NB4 (cell line): Measurements from ENCODE around the gene DCTD.

Experiments used
- DNase-seq: peaks from one replicate; pipeline ENCODE4 v3.0.0; 2010; ENCODE audit warnings: low read depth
- H3K4me3 ChIP-seq: one replicate; pipeline ENCODE4 v1.5.1; 2011; ENCODE audit warnings: mild to moderate bottlenecking, low read depth, low read length, moderate library complexity
- MYC ChIP-seq: IDR thresholded peaks from 2 replicates; pipeline ENCODE4 v1.6.1; 2011; ENCODE audit warnings: low read depth, low read length
- POLR2A ChIP-seq: IDR thresholded peaks from 2 replicates; pipeline ENCODE4 v1.6.1; 2011; ENCODE audit warnings: mild to moderate bottlenecking; ENCODE audit not compliant: insufficient read length; ENCODE audit errors: extremely low read depth
- TF ChIP-seq, protein P1 (sequence below): IDR thresholded peaks from one replicate; pipeline ENCODE4 v1.5.1; 2012; ENCODE audit warnings: low read depth, low read length
- TF ChIP-seq, protein P2 (sequence below): IDR thresholded peaks from 2 replicates; pipeline ENCODE4 v1.6.1; 2011; ENCODE audit warnings: low read depth, low read length

Gene DCTD

DNA sequence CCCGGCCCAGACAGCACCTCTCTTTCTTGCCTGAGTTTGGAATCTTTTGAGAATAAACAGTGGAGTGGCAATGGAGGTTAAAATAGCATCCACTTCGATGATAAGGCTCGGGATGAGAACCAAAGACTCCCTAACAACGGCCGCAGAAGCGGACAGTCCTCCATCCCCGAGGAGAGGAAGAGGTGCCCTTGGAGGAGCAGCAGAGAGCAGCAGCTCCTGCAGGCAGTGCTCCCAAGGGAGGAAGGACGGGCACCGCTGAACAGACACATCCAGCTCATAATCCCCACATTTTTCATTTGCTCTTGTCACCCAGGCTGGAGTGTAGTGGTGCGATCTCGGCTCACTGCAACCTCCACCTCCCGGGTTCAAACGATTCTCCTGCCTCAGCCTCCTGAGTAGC lies 61.3 kb downstream of the DCTD start:
- DNase-seq, result no peak
- TF ChIP-seq, protein P1, sequence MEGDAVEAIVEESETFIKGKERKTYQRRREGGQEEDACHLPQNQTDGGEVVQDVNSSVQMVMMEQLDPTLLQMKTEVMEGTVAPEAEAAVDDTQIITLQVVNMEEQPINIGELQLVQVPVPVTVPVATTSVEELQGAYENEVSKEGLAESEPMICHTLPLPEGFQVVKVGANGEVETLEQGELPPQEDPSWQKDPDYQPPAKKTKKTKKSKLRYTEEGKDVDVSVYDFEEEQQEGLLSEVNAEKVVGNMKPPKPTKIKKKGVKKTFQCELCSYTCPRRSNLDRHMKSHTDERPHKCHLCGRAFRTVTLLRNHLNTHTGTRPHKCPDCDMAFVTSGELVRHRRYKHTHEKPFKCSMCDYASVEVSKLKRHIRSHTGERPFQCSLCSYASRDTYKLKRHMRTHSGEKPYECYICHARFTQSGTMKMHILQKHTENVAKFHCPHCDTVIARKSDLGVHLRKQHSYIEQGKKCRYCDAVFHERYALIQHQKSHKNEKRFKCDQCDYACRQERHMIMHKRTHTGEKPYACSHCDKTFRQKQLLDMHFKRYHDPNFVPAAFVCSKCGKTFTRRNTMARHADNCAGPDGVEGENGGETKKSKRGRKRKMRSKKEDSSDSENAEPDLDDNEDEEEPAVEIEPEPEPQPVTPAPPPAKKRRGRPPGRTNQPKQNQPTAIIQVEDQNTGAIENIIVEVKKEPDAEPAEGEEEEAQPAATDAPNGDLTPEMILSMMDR, result no peak
- TF ChIP-seq, protein P2, sequence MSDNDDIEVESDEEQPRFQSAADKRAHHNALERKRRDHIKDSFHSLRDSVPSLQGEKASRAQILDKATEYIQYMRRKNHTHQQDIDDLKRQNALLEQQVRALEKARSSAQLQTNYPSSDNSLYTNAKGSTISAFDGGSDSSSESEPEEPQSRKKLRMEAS, result no peak
- TF ChIP-seq MYC (no peak), POLR2A (no peak)
- H3K4me3 ChIP-seq, result no peak overlapping the region

DNA sequence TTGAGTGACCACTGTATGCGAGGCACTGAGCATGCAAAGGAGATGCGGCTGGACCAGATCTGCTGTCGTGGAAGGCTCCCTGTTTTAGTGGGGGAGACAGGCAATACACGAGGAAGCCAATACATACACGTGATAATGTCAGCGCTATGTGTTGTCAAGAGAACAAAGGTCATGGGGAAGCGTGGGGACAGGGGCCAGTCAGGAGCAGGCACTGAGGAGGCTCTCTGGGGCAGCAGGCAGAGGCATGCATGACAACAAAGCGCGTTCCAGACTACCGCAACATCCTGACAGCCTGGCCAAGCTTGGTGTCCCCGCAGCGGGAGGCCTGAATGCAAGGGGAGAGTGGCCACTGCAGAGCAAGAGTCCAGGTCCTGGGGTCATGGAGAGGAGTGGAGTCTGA lies 61.9 kb downstream of the DCTD start:
- DNase-seq, result no peak
- TF ChIP-seq POLR2A (no peak), MYC (no peak)
- TF ChIP-seq, protein P1, result no peak
- TF ChIP-seq, protein P2, result no peak
- H3K4me3 ChIP-seq, result no peak overlapping the region

DNA sequence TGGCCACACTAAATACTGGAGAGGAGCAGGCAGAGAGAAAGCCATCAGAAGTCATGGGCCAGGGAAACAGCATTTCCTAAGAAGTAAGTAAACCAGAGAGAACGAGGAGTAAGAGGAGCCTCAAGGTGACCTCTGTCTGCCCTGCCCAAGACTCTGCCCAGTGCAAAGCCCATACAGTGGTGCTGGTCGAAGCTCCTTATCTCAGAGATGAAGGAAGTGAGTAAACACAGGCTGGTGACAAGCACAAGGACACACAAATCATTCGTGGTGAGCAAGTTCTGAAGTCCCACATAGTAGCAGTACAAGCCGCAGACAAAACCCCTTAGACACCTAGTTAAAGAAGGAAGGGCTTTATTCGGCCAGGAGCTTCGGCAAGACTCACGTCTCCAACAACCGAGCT lies 62.7 kb downstream of the DCTD start:
- no peak for TF ChIP-seq POLR2A
- TF ChIP-seq, protein P2, result no peak
- no peak for TF ChIP-seq MYC
- TF ChIP-seq, protein P1, result no peak
- H3K4me3 ChIP-seq, result no peak overlapping the region
- no peak for DNase-seq

DNA sequence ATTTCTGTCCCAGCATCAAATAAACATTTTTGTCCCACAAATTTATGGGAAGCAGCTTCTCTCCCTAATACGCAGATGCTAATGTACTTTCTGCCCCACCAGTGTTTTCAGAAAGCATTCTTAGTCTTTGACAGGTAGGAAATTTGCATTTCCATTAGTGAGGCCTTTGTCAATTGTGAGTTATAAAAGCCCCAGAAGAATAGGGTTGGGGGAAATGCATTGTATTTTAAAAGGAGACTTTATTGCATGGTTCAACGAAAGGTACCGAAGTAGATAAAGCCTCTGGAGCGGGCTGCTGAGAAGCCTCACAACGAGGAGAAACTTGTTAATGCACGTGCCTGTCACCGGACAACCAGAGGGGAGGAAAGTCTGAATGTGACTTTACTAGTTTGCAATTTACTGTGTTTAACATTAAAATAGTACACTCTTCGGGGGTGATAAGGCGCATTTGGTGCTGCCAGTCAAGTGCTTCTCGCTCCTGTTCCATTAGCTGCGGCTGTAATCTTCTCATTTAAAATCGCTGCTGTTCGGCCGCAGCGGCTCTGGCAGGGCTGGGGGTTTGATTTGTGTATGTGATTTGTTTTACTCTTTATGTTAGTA lies 63.4 kb downstream of the DCTD start:
- TF ChIP-seq POLR2A (no peak), MYC (no peak)
- TF ChIP-seq, protein P1, result no peak
- TF ChIP-seq, protein P2, result no peak
- no peak for DNase-seq
- H3K4me3 ChIP-seq, result no peak overlapping the region

DNA sequence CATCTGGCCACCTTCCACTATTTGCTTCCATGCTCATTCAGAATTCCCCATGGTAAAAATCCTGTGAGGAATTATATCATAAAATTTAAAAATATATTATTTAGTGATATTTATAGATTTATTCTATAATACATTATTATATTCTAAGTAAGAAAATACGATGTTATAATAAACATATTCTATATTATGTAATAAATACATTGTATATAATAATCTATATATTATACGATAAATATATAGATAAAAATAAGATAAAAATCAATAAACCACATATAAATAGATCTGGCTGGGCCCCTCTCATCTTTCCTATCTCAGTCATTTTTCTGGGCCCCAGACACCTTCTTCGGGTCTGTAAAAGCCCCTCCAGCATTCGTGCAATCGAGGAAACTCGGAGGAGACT lies 68.5 kb downstream of the DCTD start:
- H3K4me3 ChIP-seq, result no peak overlapping the region
- TF ChIP-seq MYC, result no peak
- TF ChIP-seq, protein P2, result no peak
- TF ChIP-seq POLR2A, result no peak
- TF ChIP-seq, protein P1, result no peak
- DNase-seq, result no peak
